GM19239 (cell line): ENCODE measurements around the gene SLC6A19.

Source experiments
- DNase-seq: peaks from one replicate; pipeline ENCODE4 v3.0.0; 2011; ENCODE audit warnings: low spot score; ENCODE audit not compliant: insufficient read length
- FAIRE-seq: peaks from 2 replicates; lab custom pipeline; 2011; peaks lifted over from hg19 to GRCh38; lab: Jason Lieb, UNC

SLC6A19 gene

GRCh38 chr5:1205255-1206180 is 4.1 kb downstream of the SLC6A19 start:
- DNase-seq (no peak), FAIRE-seq (no peak)

- DNase-seq (no peak), FAIRE-seq (no peak)
Observed at GRCh38 chr5:1206521-1207412, 5.4 kb downstream of the SLC6A19 start.

DNA sequence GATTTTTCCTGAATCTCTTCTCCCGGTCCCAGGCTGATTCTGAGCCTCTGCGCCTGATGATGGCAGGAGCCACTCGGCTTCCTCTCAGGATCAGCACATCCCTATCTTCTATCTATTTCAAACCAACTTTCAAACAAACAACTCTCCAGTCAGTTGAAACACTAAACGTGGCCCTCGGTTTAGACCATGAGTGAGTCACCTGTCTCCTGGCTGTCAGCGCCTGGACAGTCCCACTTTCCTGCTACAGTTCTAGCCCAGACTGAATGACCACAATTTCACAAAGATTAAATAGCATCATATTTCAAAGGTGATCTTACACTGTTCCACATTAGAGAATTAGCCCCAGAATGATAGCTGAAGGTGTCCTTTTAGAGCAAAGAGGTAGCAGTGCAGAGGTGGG is 6.2 kb downstream of the SLC6A19 start:
- no peak for DNase-seq
- no peak for FAIRE-seq

DNA sequence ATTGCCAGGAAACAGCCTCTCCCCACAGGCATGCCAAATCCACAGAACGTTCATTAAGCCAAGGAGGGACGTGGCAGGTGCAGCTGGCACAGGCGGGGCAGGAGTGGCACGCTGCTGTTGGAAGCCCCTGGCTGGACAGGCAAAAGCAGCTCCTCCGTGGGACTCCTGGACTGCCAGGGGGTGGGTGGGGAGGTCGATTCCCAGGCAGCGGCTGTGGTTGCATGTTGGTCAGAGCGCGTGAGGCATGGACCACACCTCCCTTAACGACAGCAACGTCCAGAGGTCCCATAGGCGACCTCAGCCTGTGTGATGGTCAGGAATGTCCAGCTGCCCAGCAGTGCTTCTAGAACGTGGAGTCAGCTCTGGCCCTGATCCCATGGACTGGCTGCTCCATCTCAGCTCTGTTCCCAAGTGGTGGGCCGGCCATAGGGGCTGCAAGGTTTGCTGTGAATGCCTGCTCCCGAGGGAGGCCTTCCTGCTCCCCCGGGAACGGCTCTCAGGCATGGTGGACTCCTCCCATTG is 6.9 kb downstream of the SLC6A19 start:
- DNase-seq (no peak), FAIRE-seq (no peak)

- FAIRE-seq, result no peak
- DNase-seq, result no peak
Observed at GRCh38 chr5:1208743-1209488, 7.5 kb downstream of the SLC6A19 start.

- DNase-seq (no peak), FAIRE-seq (no peak)
Observed at GRCh38 chr5:1209489-1209852, 8.1 kb downstream of the SLC6A19 start.

- DNase-seq (no peak), FAIRE-seq (no peak)
Observed at GRCh38 chr5:1209896-1210776, 8.7 kb downstream of the SLC6A19 start.

DNA sequence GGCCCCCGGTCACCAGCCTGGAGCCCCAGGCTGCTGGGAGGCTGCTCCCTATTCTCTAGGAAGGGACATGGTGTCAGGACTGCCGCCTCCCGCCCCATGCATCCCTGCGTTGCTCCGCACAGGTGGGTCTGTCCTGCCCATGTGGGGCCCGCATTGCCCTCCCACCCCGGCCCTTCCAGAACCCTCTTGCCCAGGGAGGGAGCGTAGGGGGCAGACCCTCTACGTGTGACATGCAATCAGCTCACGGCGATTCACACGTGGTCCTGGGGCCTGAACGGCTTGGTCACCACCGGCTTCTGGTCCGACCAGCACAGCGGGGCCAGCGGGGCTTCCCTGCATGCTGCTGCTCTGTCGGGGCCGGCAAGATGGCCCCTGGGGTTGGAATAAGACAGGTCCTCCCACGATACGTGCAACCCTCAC is 9.4 kb downstream of the SLC6A19 start:
- DNase-seq (no peak), FAIRE-seq (no peak)

DNA sequence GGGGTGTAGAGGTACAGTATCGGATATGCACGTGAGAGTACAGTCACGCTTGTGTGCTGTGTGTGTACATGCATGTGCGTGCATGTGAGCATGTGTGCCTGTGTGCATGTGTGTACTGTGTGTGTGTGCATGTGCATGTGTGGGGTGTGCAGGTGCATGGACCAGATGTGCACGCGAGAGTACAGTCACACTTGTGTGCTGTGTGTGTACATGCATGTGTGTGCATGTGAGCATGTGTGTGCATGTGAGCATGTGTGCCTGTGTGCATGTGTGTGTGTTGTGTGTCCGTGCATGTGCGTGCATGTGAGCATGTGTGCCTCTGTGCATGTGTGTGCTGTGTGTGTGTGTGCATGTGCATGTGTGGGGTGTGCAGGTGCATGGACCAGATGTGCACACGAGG is 10.3 kb downstream of the SLC6A19 start:
- DNase-seq, result no peak
- no peak for FAIRE-seq

DNA sequence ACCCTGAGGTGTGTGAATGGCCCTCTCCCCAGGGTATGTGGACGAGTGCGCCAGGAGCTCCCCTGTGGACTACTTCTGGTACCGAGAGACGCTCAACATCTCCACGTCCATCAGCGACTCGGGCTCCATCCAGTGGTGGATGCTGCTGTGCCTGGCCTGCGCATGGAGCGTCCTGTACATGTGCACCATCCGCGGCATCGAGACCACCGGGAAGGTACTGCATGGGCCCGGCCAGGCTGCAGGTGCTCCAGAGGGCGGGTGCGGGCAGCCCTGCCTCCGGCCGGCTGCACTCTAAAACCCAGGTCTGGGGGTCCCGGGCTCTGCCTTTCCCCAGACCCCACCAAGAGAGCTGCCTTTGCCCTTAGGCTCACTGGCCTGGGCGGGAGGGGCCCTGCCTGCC is 10.9 kb downstream of the SLC6A19 start:
- DNase-seq (no peak), FAIRE-seq (no peak)

DNA sequence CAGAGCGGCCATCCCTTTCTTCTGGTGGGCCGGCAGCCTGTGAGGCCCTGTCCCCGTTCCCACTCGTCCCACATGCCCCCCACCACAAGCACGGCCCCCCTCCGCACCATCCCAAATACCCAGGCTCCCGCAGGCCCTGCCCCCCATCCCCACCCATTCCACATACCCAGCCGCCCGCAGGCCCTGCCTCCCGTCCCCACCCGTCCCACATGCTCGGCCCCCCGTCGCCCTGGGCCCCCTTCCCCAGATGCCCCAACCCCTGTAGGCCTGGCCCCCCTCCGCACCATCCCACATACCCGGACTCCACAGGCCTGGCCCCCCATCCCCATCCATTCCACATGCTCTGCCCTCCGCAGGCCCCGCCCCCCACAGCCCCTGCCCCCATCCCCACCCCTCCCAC is 11.5 kb downstream of the SLC6A19 start:
- FAIRE-seq (no peak), DNase-seq (no peak)

GRCh38 chr5:1213508-1214162 is 12.2 kb downstream of the SLC6A19 start:
- FAIRE-seq, result no peak
- no peak for DNase-seq

DNA sequence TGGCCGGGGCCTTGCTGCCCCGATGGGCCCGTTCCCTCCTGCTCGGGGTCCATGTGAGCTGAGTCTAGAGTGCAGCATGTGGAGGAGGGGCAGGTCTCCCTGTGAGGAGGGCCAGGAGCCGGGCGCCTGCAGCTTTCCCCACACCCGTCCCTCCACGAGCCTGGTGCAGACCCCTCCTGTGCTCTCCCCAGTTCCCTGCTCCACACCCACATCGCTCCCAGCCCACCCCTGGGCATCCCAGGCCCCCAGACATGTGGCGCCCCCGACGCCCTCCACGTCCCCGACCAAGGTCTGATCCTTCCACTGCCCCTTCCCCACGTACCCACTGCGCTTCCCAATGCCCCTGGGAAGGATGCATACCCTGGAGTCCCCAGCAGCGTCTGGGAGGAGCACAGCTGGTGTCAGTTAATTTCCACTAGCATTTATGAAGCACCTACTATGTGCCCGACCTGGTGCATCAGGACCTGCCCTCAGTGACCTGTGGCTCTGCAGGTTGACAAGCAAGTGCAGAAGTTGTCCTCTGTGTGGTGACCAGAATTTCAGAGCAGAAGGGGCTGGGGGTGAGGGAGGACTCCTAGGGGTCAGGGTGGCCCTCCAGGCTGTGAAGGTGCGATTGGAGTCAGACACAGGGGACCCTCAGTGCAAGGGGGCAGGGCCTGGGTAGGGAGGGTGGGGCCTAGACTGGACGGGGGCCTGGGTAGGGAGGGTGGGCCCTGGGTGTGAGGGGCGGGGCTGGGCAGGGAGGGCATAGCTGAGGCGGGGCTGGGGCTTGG is 13.0 kb downstream of the SLC6A19 start:
- no peak for FAIRE-seq
- DNase-seq, result no peak

GRCh38 chr5:1214936-1215220 is 13.5 kb downstream of the SLC6A19 start:
- DNase-seq (no peak), FAIRE-seq (no peak)

- no peak for DNase-seq
- FAIRE-seq, result no peak
Observed at GRCh38 chr5:1215320-1216096, 14.1 kb downstream of the SLC6A19 start.

DNA sequence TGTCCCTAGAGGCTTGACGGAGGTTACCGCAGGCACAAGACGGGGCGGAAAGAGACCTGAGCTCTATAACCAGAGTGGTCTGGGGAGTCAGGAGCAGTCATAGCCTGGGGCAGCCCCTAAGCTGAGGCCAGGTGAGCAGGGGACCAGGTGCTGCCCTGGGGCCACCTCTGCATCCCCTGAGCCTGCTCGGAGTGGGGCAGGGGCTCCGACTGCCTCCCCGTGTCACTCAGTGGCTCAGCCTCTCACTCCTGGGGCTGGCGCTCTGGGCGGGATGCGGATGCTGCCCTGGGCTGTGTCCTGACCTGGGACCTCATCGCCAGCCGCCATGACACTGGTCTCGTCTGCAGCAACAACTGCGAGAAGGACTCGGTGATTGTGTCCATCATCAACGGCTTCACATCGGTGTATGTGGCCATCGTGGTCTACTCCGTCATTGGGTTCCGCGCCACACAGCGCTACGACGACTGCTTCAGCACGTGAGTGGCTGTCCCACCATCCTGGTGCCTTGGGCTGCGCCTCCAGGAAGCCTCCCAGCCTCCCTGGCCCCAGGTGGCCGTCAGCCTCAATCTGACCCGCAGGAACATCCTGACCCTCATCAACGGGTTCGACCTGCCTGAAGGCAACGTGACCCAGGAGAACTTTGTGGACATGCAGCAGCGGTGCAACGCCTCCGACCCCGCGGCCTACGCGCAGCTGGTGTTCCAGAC is 15.0 kb downstream of the SLC6A19 start:
- FAIRE-seq, result no peak

DNA sequence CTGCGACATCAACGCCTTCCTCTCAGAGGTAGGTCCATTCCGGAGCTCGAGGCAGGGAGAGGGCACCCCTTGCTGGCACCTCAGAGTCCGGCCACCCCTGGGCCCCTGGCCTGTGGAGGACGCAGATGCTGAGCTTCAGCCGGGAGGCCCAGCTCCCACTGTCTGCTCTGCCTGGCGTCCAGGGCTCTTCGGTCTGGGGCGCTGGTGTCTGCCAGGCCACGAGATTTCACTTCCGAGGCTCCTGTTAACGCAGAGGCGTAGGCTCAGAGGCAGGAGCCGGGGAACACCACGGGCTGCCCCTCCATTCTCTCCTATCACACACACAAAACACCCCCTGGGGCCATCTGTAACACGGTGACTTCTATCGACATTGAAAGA is 15.5 kb downstream of the SLC6A19 start:
- FAIRE-seq, result no peak
- no peak for DNase-seq

More for the DNA sequence above, 15.0 kb downstream of the SLC6A19 start:
- DNase-seq, result no peak
